T47D (cell line): ENCODE results near the gene SMYD3.
"Not testable (repeated sequence)": the region's sequence is repeated elsewhere in the genome, so short reads cannot be mapped to it uniquely, and the experiment has no call there.

Source experiments
- DNase-seq, 2 experiments: peaks; one replicate each; pipeline versions ENCODE4 v3.0.0 to v3.0.0-alpha.2; 2011 to 2012; ENCODE audit warnings: low read depth in 1 of 2, low spot score in 1 of 2
- JUND ChIP-seq: IDR thresholded peaks from 2 replicates; pipeline ENCODE4 v1.6.1; 2012; ENCODE audit warnings: low read depth
- in situ Hi-C: cut with HindIII; loops from 2 replicates; pipeline ENCODE4 v1.10.0; 2016; ENCODE audit warnings: low sequenced_read_pairs, low pct_unique_long_range_greater_than_20kb

SMYD3 gene

DNA sequence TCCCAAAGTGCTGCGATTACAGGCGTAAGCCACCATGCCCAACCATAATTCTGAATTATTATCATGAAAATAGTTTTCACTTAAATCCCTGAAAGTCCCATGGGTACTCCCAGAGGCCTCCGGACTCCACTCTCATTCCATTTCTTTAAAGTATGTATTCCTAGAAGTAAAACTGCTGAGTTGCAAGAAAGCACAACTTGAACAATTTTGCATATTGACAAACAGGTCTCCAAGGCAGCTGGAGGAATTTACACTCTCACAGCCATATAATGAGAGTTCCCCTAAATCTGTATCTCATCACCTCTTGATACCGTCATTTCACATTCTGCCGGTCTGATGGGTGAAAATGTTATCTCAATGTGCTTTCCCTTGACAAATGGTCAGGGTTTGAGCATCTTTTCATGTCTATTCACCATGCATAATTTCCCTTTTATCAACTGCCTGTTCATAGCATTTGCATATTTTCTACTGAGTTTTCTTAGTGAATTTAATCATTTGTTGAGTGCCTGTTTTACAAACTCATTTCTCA lies 129.4 kb downstream of the SMYD3 start:
- DNase-seq = no peak
- in situ Hi-C loops = no loop called here
- no peak for TF ChIP-seq JUND

DNA sequence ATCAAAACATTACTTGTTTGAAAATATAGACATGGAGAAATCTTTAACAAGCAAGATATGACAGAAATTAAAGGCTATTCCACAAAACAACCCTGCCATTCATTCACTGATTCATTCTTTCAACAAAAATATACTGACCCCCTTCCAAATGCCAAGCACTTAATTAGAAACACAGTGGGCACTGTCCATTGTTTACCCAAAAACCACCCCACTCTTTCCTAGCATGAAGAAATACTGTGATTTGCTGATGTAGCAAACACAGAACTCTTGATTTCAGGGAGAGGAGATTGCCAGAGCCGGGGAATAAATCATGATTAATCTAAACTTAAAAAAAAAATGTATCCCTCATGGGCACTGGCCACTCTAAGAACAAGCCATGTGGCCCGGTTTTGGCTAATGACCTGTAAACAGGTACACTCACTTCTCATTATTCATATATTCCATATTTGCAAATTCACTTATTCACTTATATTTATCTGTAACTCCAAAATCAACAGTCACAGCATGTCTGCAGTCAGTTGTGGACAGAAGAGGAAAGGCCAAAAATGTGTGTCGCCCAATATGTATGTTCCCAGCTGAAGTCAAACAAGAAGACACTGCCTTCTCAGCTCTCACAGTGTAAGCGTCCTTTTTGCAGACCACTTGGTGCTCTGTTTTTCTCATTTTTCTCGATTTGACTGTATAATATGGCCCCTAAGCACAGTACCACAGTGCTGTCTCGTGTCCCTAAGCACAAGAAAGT lies 133.1 kb downstream of the SMYD3 start:
- in situ Hi-C loops = no loop called here
- DNase-seq = no peak
- no peak for TF ChIP-seq JUND

DNA sequence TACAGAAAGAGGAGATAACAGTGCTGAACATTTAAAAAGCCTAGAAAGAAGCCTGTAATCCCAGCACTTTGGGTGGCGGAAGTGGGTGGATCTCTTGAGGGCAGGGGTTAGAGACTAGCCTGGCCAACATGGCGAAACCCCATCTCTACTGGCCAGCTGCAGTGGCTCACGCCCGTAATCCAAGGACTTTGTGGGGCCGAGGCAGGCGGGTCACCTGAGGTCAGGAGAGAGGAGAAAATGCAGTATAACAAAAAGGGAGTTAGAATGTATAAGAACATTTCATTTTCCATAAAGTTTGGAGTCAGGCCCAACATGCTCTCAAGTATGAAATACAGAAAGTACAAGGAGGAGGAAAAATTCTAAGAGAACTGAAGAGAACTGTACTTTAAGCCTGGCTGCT lies 134.5 kb downstream of the SMYD3 start:
- no peak for DNase-seq
- in situ Hi-C loops = no loop called here
- TF ChIP-seq JUND = no peak

DNA sequence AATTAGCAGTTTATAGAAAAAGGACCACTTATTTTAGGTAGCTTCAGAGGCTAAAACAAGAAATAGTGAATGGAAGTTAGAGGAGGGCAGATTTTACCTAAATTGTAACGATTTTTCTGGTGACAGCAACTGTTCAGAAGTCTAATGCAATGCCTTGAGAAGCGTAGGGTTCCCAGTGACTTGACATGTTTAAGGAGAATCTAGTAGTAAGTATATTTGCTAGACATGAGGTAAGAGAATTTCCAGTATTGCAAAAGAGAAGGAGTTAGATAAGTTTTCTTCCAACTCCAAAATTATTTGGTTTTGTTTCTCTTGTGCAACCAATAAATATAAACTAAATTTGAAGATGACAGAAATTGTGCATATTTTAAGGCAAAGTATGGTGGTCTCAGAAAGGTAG lies 140.0 kb downstream of the SMYD3 start:
- no peak for DNase-seq
- in situ Hi-C loops = no loop called here
- TF ChIP-seq JUND = no peak

DNA sequence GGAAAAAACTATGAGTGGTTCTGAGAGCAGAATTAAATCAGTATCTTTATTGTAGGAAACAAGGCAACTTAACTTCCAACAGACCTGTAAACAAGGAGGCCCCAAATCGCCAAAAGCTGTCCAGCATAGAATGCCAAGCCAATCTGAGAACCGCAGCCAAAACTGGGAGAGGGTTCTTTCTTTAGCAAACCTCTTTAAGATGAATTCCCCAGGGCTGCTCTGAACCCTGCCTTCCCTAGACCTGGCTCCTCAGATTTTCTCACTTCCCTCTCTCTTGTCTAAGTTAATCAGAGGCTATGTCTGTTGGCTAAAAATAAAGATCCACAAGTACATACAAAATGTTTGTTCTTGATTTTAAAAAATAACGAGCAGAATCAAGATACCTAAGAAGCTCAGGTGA lies 141.4 kb downstream of the SMYD3 start:
- in situ Hi-C loops = no loop called here
- DNase-seq = no peak
- no peak for TF ChIP-seq JUND

DNA sequence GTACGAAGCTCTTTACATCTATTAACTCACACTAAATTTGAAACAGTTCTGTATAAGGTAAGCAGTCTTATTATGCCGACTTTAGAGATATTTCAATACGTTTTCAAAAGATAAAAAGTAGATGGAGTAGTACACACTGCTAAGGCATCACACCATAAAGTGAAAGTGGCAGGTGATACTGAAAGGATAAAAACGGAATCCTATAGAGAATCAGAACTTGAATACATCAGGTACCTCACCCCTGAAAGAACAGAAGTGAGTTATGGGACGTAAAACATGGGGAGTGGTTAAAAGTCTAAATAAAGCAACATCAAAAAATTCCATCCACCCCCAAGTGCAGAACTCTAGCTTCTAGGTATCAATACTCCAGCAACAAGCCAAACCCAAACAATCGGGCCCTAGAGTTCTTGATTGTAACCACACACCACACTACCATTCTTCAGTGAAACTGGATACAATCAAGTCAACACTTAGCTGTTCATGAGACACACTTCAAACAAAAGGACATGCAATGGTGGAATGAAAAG lies 142.6 kb downstream of the SMYD3 start:
- in situ Hi-C loops = no loop called here
- TF ChIP-seq JUND = no peak
- DNase-seq = no peak

DNA sequence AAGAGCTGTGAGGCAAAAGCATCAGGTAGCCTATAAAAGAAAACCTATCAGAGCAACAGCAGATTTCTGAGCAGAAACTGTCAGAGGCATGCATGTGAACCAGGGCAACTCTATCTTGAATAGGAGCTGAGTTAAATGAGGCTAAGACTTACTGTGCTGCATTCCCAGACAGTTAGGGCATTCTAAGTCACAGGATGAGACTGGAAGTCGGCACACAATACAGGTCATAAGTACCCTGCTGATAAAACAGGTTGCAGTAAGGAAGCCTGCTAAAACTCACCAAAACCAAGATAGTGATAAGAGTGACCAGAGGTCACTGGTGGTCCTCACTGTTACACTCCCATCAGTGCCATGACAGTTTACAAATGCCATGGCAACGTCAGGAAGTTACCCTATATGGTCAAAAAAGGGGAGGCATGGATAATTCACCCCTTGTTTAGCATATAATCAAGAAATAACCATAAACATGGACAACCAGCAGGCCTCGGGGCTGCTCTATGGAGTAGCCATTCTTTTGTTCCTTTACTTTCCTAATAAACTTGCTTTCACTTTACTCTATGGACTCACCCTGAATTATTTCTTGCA lies 150.0 kb downstream of the SMYD3 start:
- DNase-seq, in situ Hi-C loops: not testable (repeated sequence)

DNA sequence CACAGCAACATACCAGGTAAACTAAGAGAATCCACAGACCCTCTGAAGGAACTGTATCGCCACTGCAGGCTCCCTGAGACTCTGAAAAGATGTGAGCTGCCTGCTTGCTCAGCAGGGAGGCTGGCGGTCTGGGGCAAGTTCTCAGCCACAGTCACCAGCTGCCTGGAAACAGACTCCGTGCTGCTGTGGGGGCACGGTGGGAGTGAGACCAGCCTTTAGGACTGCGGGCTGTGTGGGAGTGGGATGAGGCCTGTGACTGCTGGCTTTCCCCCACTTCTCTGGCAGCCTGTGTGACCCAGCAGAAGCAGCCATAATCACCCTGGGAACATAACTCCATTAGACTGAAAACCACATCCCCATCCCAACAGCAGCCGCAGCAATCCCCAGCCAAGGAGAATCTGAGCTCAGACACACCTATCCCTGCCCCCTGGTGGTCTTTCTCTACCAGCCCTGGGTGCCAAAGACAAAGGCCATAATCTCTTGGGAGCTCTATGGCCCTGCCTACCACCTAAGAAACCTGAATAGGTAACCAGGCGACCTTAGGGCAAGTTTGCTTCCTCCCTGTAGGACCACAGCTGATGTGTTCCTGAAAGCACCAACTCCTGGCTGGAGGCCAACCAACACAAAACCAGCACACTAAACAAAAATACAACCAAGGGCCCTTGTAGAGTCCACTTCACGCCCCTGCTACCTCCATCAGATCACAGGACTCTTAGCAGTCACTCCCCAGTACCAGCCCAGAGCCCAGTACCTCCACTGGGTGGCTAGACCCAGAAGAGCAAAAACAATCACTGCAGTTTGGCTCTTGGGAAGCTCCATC lies 151.5 kb downstream of the SMYD3 start:
- in situ Hi-C loops = no loop called here
- TF ChIP-seq JUND = no peak
- DNase-seq = no peak

DNA sequence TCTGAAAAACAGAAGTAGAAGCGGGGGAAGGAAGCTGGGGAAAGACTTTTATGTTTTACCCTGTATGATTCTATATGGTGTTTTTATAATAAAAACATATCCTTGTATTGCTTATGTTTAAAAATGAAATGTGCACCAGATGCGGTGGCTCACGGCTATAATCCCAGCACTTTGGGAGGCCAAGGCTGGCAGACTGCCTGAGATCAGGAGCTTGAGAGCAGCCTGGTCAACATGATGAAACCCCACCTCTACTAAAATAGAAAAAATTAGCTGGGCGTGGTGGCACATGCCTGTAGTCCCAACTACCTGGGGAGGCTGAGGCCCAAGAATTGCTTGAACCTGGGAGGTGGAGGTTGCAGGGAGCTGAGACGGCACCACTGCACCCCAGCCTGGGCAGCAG lies 155.4 kb downstream of the SMYD3 start:
- in situ Hi-C loops = no loop called here
- no peak for TF ChIP-seq JUND
- DNase-seq = no peak

DNA sequence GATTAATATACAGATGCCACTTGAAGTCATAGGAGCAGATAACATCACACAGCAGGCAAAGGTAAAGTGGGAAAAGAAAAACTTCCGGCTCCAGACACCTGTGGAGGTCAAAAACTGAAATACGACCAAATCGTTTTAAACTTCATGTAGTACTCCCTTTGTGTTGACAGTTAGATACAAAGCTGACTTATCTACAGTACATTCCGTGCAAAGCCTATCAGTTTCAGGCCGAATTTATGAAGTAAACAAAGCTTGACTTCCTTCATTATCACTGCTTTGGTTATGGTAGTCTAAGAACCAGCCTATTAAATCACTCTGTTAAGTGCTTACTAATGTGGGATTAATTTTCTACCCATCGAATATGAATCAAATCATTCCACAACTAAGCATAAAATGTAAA lies 156.3 kb downstream of the SMYD3 start:
- DNase-seq = no peak

GRCh38 chr1:246343937-246344336 lies 163.1 kb downstream of the SMYD3 start:
- DNase-seq = no peak
- TF ChIP-seq JUND = no peak
- in situ Hi-C loops = no loop called here

More for the DNA sequence above, 156.3 kb downstream of the SMYD3 start:
- in situ Hi-C loops = no loop called here
- no peak for TF ChIP-seq JUND

DNA sequence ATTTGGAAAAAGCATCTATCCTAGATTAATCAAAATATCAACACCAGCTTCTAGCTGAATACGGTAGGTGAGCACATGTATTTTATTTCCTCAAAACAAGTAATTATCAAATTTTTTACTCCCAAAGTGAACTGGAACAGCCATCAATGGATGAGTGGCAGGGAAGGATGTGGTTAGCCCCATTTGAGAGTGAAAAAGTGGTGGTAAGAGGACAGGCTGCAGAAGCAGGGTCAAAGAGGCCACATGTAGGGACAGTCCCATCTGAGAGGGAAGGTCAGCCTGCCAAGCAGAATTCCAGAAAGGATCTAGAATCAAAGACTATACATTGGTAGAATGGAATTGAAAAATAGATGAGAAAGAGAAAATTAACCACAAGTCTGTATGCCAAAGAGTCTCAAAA lies 163.8 kb downstream of the SMYD3 start:
- DNase-seq = no peak
- no peak for TF ChIP-seq JUND
- in situ Hi-C loops = no loop called here

GRCh38 chr1:246338546-246338945 lies 168.5 kb downstream of the SMYD3 start:
- no peak for DNase-seq
- TF ChIP-seq JUND = no peak
- in situ Hi-C loops = no loop called here
